H1 (cell line): ENCODE data around the gene CD276. TPM values are rescaled to one million over a fixed set of nuclear protein-coding genes. Genes with fewer than 3 reads are reported as not detected.
"Not testable (repeated sequence)": the region's sequence is repeated elsewhere in the genome, so short reads cannot be mapped to it uniquely, and the experiment has no call there.

Experiments
- CTCF ChIA-PET: fragments of 300-600 bp; sonication (Branson Sonifier 250); formaldehyde crosslinking; loops from one replicate; lab custom pipeline; 2021; ENCODE audit not compliant: partially characterized antibody; lab: Charles Lee
- POLR2A ChIA-PET: fragments of 300-600 bp; sonication (Branson Sonifier 250); formaldehyde crosslinking; loops from one replicate; lab custom pipeline; 2021; ENCODE audit warnings: inconsistent platforms; ENCODE audit not compliant: partially characterized antibody; lab: Charles Lee
- DNase-seq, 2 experiments: peaks; one replicate each; pipeline versions ENCODE4 v3.0.0 to v3.0.0-alpha.2; 2010 to 2022; ENCODE audit warnings: low spot score in 2 of 2, low read depth in 1 of 2, mixed read lengths in 1 of 2
- FAIRE-seq: peaks from 2 replicates; lab custom pipeline; 2011; peaks lifted over from hg19 to GRCh38; lab: Jason Lieb, UNC
- H2AFZ ChIP-seq: 2 replicates; pipeline ENCODE4 v1.8.1; 2012; ENCODE audit warnings: low read length, inconsistent platforms
- H2AK5ac ChIP-seq: 2 replicates; pipeline ENCODE4 v1.6.1; 2013; ENCODE audit warnings: low read depth, low read length
- H2BK120ac ChIP-seq: replicated peaks from 2 replicates; pipeline ENCODE3; 2013; ENCODE audit warnings: low read depth, low read length, inconsistent platforms
- H2BK12ac ChIP-seq: 2 replicates; pipeline ENCODE4 v1.6.1; 2013; ENCODE audit warnings: low read depth, low read length
- H2BK15ac ChIP-seq: 2 replicates; pipeline ENCODE4 v1.6.1; 2013; ENCODE audit warnings: low read length
- H2BK20ac ChIP-seq: 2 replicates; pipeline ENCODE4 v1.6.1; 2013; ENCODE audit warnings: low read length
- H2BK5ac ChIP-seq: 2 replicates; pipeline ENCODE4 v1.6.1; 2013; ENCODE audit warnings: low read depth, low read length
- H3K14ac ChIP-seq: 2 replicates; pipeline ENCODE4 v1.6.1; 2013; ENCODE audit warnings: inconsistent platforms; ENCODE audit not compliant: insufficient read length
- H3K18ac ChIP-seq: 2 replicates; pipeline ENCODE4 v1.6.1; 2013; ENCODE audit warnings: low read length; ENCODE audit errors: extremely low read depth
- H3K23ac ChIP-seq: 2 replicates; pipeline ENCODE4 v1.6.1; 2013; ENCODE audit warnings: inconsistent platforms; ENCODE audit not compliant: insufficient read length
- H3K23me2 ChIP-seq: 2 replicates; pipeline ENCODE4 v1.6.1; 2013; ENCODE audit warnings: low read depth, low read length
- H3K27ac ChIP-seq: 2 replicates; pipeline ENCODE4 v1.6.1; 2011; ENCODE audit warnings: low read depth, low read length, inconsistent platforms
- H3K27me3 ChIP-seq, 4 experiments: replicated peaks in 1 of 4; 1 replicate in 1 of 4; 2 replicates in 3 of 4; pipeline versions ENCODE4 v1.6.1 to v1.8.1; 2011 to 2013; ENCODE audit warnings: low read length in 3 of 4, mild to moderate bottlenecking in 3 of 4, inconsistent platforms in 2 of 4, mixed read lengths in 2 of 4, moderate library complexity in 1 of 4; ENCODE audit not compliant: control insufficient read depth in 3 of 4, insufficient read depth in 3 of 4; ENCODE audit errors: extremely low read depth in 1 of 4
- H3K36me3 ChIP-seq, 4 experiments: 2 replicates each; pipeline versions ENCODE4 v1.6.1 to v1.8.1; 2011 to 2013; ENCODE audit warnings: mild to moderate bottlenecking in 4 of 4, low read length in 3 of 4, moderate library complexity in 2 of 4, control low read depth in 1 of 4, inconsistent platforms in 1 of 4; ENCODE audit not compliant: insufficient read depth in 4 of 4, control insufficient read depth in 2 of 4
- H3K4ac ChIP-seq: replicated peaks from 2 replicates; pipeline ENCODE3; 2013; ENCODE audit warnings: low read length, low read depth, mixed read lengths, inconsistent platforms; ENCODE audit not compliant: insufficient read length
- H3K4me1 ChIP-seq, 4 experiments: replicated peaks in 1 of 4; 1 replicate in 1 of 4; 2 replicates in 3 of 4; pipeline versions ENCODE4 v1.6.1 to v1.8.1; 2011 to 2013; ENCODE audit warnings: low read length in 3 of 4, inconsistent platforms in 2 of 4, mixed read lengths in 1 of 4; ENCODE audit not compliant: insufficient read depth in 4 of 4, control insufficient read depth in 3 of 4
- H3K4me2 ChIP-seq, 2 experiments: 2 replicates each; pipeline versions ENCODE4 v1.6.1 to v1.8.1; 2011 to 2013; ENCODE audit warnings: low read depth in 2 of 2, low read length in 2 of 2, control low read depth in 1 of 2, inconsistent platforms in 1 of 2, mild to moderate bottlenecking in 1 of 2; ENCODE audit not compliant: insufficient read depth in 1 of 2
- H3K4me3 ChIP-seq, 4 experiments: fragments of 200-600, 300-600 bp in 1 of 4; sonication (generic), shearing (Covaris generic), sonication (Bioruptor Twin) in 1 of 4; 2 replicates each; pipeline versions ENCODE4 v1.5.1 to v1.8.1; 2011 to 2016; ENCODE audit warnings: low read length in 4 of 4, low read depth in 3 of 4, control low read depth in 2 of 4, inconsistent platforms in 2 of 4, mild to moderate bottlenecking in 2 of 4, mixed read lengths in 1 of 4, moderate library complexity in 1 of 4; ENCODE audit not compliant: insufficient read depth in 2 of 4; ENCODE audit errors: extremely low read depth in 1 of 4
- H3K56ac ChIP-seq: replicated peaks from 2 replicates; pipeline ENCODE3; 2013; ENCODE audit warnings: low read depth, mild to moderate bottlenecking, mixed read lengths, low read length, inconsistent platforms; ENCODE audit not compliant: insufficient read length
- H3K79me1 ChIP-seq: 2 replicates; pipeline ENCODE4 v1.6.1; 2013; ENCODE audit warnings: low read depth, low read length, control low read depth
- H3K79me2 ChIP-seq, 2 experiments: 2 replicates each; pipeline versions ENCODE4 v1.6.1 to v1.8.1; 2012 to 2013; ENCODE audit warnings: low read length in 2 of 2, mild to moderate bottlenecking in 2 of 2, inconsistent platforms in 1 of 2; ENCODE audit not compliant: insufficient read depth in 2 of 2, control insufficient read depth in 1 of 2
- H3K9ac ChIP-seq, 4 experiments: replicated peaks in 1 of 4; 1 replicate in 1 of 4; 2 replicates in 3 of 4; pipeline versions ENCODE4 v1.6.1 to v1.8.1; 2011 to 2013; ENCODE audit warnings: low read depth in 3 of 4, low read length in 3 of 4, control low read depth in 2 of 4, mild to moderate bottlenecking in 2 of 4, moderate library complexity in 2 of 4, inconsistent platforms in 1 of 4; ENCODE audit errors: extremely low read depth in 1 of 4
- H3K9me3 ChIP-seq, 2 experiments: 2 replicates each; pipeline versions ENCODE4 v1.6.1 to v1.8.1; 2012 to 2013; ENCODE audit warnings: mild to moderate bottlenecking in 2 of 2, moderate library complexity in 2 of 2, control low read depth in 1 of 2, inconsistent platforms in 1 of 2, low read depth in 1 of 2, low read length in 1 of 2, mixed read lengths in 1 of 2; ENCODE audit not compliant: insufficient read depth in 2 of 2
- H4K20me1 ChIP-seq, 2 experiments: replicated peaks in 1 of 2; 2 replicates each; pipeline versions ENCODE3 to v1.8.1; 2011 to 2013; ENCODE audit warnings: inconsistent platforms in 2 of 2, low read length in 2 of 2, mild to moderate bottlenecking in 1 of 2; ENCODE audit not compliant: insufficient read depth in 2 of 2, control insufficient read depth in 1 of 2
- H4K5ac ChIP-seq: 2 replicates; pipeline ENCODE4 v1.6.1; 2013; ENCODE audit warnings: low read length, low read depth, mixed read lengths, inconsistent platforms; ENCODE audit not compliant: insufficient read length
- H4K8ac ChIP-seq: 2 replicates; pipeline ENCODE4 v1.8.0; 2013; ENCODE audit warnings: mild to moderate bottlenecking, moderate library complexity, low read length, inconsistent platforms; ENCODE audit not compliant: insufficient read depth; ENCODE audit errors: extremely low read depth
- H4K91ac ChIP-seq: replicated peaks from 2 replicates; pipeline ENCODE3; 2013; ENCODE audit warnings: low read length, mixed read lengths, inconsistent platforms; ENCODE audit not compliant: insufficient read length
- WGBS, 2 experiments: shearing (Covaris generic) in 1 of 2; methylation state at CpG; one replicate each; pipeline versions ENCODE4 v1.1.6 to v1.1.7; 2013 to 2015; ENCODE audit warnings: low lambda C conversion rate in 2 of 2, mixed read lengths in 2 of 2, inconsistent platforms in 1 of 2, low coverage in 1 of 2, missing lambda C conversion rate in 1 of 2; ENCODE audit not compliant: insufficient replicate concordance in 2 of 2, insufficient coverage in 1 of 2, insufficient read length in 1 of 2; ENCODE audit errors: extremely low coverage in 1 of 2, missing lambda C conversion rate in 1 of 2; 5-methylcytosine and 5-hydroxymethylcytosine counted together
- polyA plus RNA-seq, 7 experiments: library from polyadenylated mRNA; depleted of rRNA in 3 of 7; stranded (reverse) in 5 of 7; unstranded in 2 of 7; fragments of >200 nt in 5 of 7; fragments of 200-250 nt in 2 of 7; gene quantifications; 1 replicate in 5 of 7; 2 replicates in 1 of 7; 4 replicates in 1 of 7; pipeline versions ENCODE4 v1.2.1 to v1.2.3, GENCODE V29; 2011 to 2013; ENCODE audit warnings: missing spikeins in 2 of 7, mixed read lengths in 2 of 7
- total RNA-seq: library from RNA; stranded (reverse); fragmentation: NEBNext Ultra II Directional; extraction: Animal tissue kit (Norgen Biotek cat#: 25700); gene quantifications from 2 replicates; pipeline ENCODE4 v1.2.1, GENCODE V29; 2021

The CD276 gene
- total and polyA plus RNA-seq, 2 of the 8 experiments (the other 6 are each of a cell fraction or from before 2014, with no cell fraction given), result 156 to 158 TPM

DNA sequence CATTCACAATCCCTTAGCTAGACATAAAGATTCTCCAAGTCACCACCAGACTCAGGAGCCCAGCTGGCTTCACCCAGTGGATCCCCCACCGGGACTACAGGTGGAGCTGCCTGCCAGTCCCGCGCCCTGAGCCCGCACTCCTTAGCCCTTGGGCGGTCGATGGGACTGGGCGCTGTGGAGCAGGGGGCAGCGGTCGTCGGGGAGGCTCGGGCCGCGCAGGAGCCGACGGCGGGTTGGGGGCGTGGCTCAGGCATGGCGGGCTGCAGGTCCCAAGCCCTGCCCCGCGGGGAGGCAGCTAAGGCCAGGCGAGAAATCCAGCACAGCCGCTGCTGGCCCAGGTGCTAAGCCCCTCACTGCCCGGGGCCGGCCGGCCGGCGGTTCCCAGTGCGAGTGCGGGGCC is 47.9 kb downstream of the CD276 start:
- H3K56ac ChIP-seq, H2AK5ac ChIP-seq, H4K91ac ChIP-seq, H3K14ac ChIP-seq, H2AFZ ChIP-seq, H3K23me2 ChIP-seq, H3K79me1 ChIP-seq, H3K4ac ChIP-seq, FAIRE-seq, H3K4me1 ChIP-seq, H3K23ac ChIP-seq, H4K8ac ChIP-seq, H3K9ac ChIP-seq, H3K9me3 ChIP-seq, H2BK120ac ChIP-seq, H4K5ac ChIP-seq, H3K27ac ChIP-seq, H4K20me1 ChIP-seq, H3K27me3 ChIP-seq, H2BK15ac ChIP-seq, H3K79me2 ChIP-seq, H3K36me3 ChIP-seq, H3K4me3 ChIP-seq, H2BK12ac ChIP-seq, DNase-seq, H2BK20ac ChIP-seq, H2BK5ac ChIP-seq, H3K4me2 ChIP-seq, H3K18ac ChIP-seq: not testable (repeated sequence)
- POLR2A ChIA-PET, result interaction anchor here (1.4 to 1.9 kb wide), 2 partner anchors 12 to 20 kb away, joined by 3 to 10 read pairs; no protein-coding TSS in a partner anchor
- 97% methylated on average over 17 of the region's 29 CpGs; no CpG with 5 or more reads in 1 of the 2 experiments for WGBS, 2 experiments
- CTCF ChIA-PET, result interaction anchor here (1.1 to 4.0 kb wide), 10 partner anchors 10 to 141 kb away, joined by 3 to 18 read pairs (median 4); partner anchors contain the start of gene TBC1D21
